Erythroblast (primary cell): ENCODE measurements around the gene AVP.

Experiments
- GATA1 ChIP-seq: IDR thresholded peaks from 2 replicates; pipeline ENCODE4 v1.6.1; 2011; ENCODE audit warnings: low read depth, mild to moderate bottlenecking, control low read depth, low read length, moderate library complexity
- POLR2A ChIP-seq: IDR thresholded peaks from 2 replicates; pipeline ENCODE4 v1.6.1; 2011; ENCODE audit warnings: mild to moderate bottlenecking, low read length

- TF ChIP-seq POLR2A (no peak), GATA1 (no peak)
Measured at GRCh38 chr20:3081641-3082040, 2.9 kb downstream of the AVP start.
